Stimulated activated CD4-positive, alpha-beta T cell treated with anti-CD3 and anti-CD28 coated beads, Interleukin-1b, Interleukin-23, amount 100 ng/mL, for 1 hour (primary cell): ENCODE data around the gene RAD23A.

Experiments used
- DNase-seq, 2 donors: peaks; one replicate each; pipeline ENCODE4 v3.0.0-alpha.2; 2020; ENCODE audit warnings: low read depth in 2 of 2

RAD23A gene

GRCh38 chr19:13003081-13003480, 57.4 kb downstream of the RAD23A start:
- DNase-seq = no peak
